Liver (tissue), 9 donors: Measurements from ENCODE around the gene IFRD2. TPM values are rescaled to one million over a fixed set of nuclear protein-coding genes. Genes with fewer than 3 reads are reported as not detected.

ENCODE experiments used
- DNase-seq: peaks from one replicate; pipeline ENCODE4 v3.0.0-alpha.2; 2017; ENCODE audit warnings: low spot score
- H3K27ac ChIP-seq, 2 donors: one replicate each; pipeline ENCODE4 v1.7.0; 2013; ENCODE audit warnings: inconsistent platforms in 2 of 2, low read length in 2 of 2, control low read depth in 1 of 2, low read depth in 1 of 2, mild to moderate bottlenecking in 1 of 2
- H3K27me3 ChIP-seq, 4 donors: one replicate each; pipeline versions ENCODE4 v1.6.1 to v1.7.0; 2013; ENCODE audit warnings: low read length in 3 of 4, inconsistent platforms in 1 of 4, mild to moderate bottlenecking in 1 of 4, moderate library complexity in 1 of 4; ENCODE audit not compliant: control insufficient read depth in 4 of 4, insufficient read depth in 4 of 4
- H3K36me3 ChIP-seq, 4 donors: one replicate each; pipeline versions ENCODE4 v1.6.1 to v1.7.0; 2013; ENCODE audit warnings: low read length in 3 of 4, mild to moderate bottlenecking in 3 of 4, low read depth in 1 of 4, moderate library complexity in 1 of 4; ENCODE audit not compliant: control insufficient read depth in 4 of 4, insufficient read depth in 3 of 4
- H3K4me1 ChIP-seq, 4 donors: one replicate each; pipeline versions ENCODE4 v1.6.1 to v1.7.0; 2013; ENCODE audit warnings: low read length in 3 of 4, mild to moderate bottlenecking in 3 of 4, moderate library complexity in 1 of 4; ENCODE audit not compliant: control insufficient read depth in 4 of 4, insufficient read depth in 4 of 4
- H3K4me3 ChIP-seq, 3 donors: one replicate each; pipeline versions ENCODE4 v1.6.1 to v1.7.0; 2013; ENCODE audit warnings: low read length in 3 of 3, control low read depth in 1 of 3, low read depth in 1 of 3, mild to moderate bottlenecking in 1 of 3
- H3K9ac ChIP-seq, 2 donors: one replicate each; pipeline ENCODE4 v1.7.0; 2013; ENCODE audit warnings: low read length in 2 of 2, mild to moderate bottlenecking in 2 of 2, moderate library complexity in 2 of 2, control low read depth in 1 of 2, low read depth in 1 of 2
- H3K9me3 ChIP-seq, 4 donors: one replicate each; pipeline versions ENCODE4 v1.6.1 to v1.7.0; 2013; ENCODE audit warnings: low read length in 3 of 4; ENCODE audit not compliant: control insufficient read depth in 4 of 4
- ATF3 ChIP-seq: IDR thresholded peaks from 2 replicates; pipeline ENCODE4 v1.6.1; 2016; ENCODE audit warnings: antibody characterized with exemption
- EGR1 ChIP-seq, 2 donors: IDR thresholded peaks; 2 replicates each; pipeline ENCODE4 v1.6.1; 2016 to 2018; ENCODE audit warnings: antibody characterized with exemption in 2 of 2, low read depth in 2 of 2
- FOXA1 ChIP-seq: IDR thresholded peaks from 2 replicates; pipeline ENCODE4 v1.6.1; 2016; ENCODE audit warnings: antibody characterized with exemption
- FOXA2 ChIP-seq: IDR thresholded peaks from 2 replicates; pipeline ENCODE4 v1.6.1; 2016; ENCODE audit warnings: antibody characterized with exemption
- HNF4G ChIP-seq: IDR thresholded peaks from 2 replicates; pipeline ENCODE4 v1.6.1; 2016; ENCODE audit warnings: antibody characterized with exemption
- JUND ChIP-seq, 2 donors: IDR thresholded peaks; 2 replicates each; pipeline ENCODE4 v1.6.1; 2016; ENCODE audit warnings: antibody characterized with exemption in 2 of 2
- MAX ChIP-seq: IDR thresholded peaks from 2 replicates; pipeline ENCODE4 v1.6.1; 2016; ENCODE audit warnings: antibody characterized with exemption
- NR2F2 ChIP-seq: IDR thresholded peaks from 2 replicates; pipeline ENCODE4 v1.6.1; 2016; ENCODE audit warnings: antibody characterized with exemption
- RAD21 ChIP-seq, 2 donors: IDR thresholded peaks; 2 replicates each; pipeline ENCODE4 v1.6.1; 2016; ENCODE audit warnings: antibody characterized with exemption in 2 of 2, mild to moderate bottlenecking in 2 of 2
- REST ChIP-seq: IDR thresholded peaks from 2 replicates; pipeline ENCODE4 v1.6.1; 2016; ENCODE audit warnings: antibody characterized with exemption, mild to moderate bottlenecking
- RXRA ChIP-seq, 2 donors: IDR thresholded peaks; 2 replicates each; pipeline ENCODE4 v1.6.1; 2017 to 2018; ENCODE audit warnings: antibody characterized with exemption in 2 of 2, mild to moderate bottlenecking in 1 of 2
- TAF1 ChIP-seq: conservative IDR thresholded peaks from 2 replicates; pipeline ENCODE4 v1.6.1; 2016; ENCODE audit warnings: antibody characterized with exemption, mild to moderate bottlenecking
- YY1 ChIP-seq: IDR thresholded peaks from 2 replicates; pipeline ENCODE4 v1.6.1; 2016; ENCODE audit warnings: antibody characterized with exemption, mild to moderate bottlenecking
- WGBS: extraction: QIAGEN DNeasy Blood & Tissue Kit; methylation state at CpG from one replicate; pipeline ENCODE4 v1.1.7; 2013; 5-methylcytosine and 5-hydroxymethylcytosine counted together
- polyA plus RNA-seq, 2 donors: library from polyadenylated mRNA; stranded (reverse) in 1 of 2; unstranded in 1 of 2; fragments of 200-250 nt in 1 of 2; fragments of >200 nt in 1 of 2; fragmentation: Nextera tagmentation in 1 of 2; extraction: Ambion mirVana in 1 of 2; gene quantifications; one replicate each; pipeline versions ENCODE4 v1.2.1 to v1.2.3, GENCODE V29; 2013 to 2015
- total RNA-seq, 2 donors: library from RNA; depleted of rRNA; stranded (reverse); fragments of >200 nt; gene quantifications; one replicate each; pipeline ENCODE4 v1.2.3, GENCODE V29; 2014
- donor health status: healthy.
- donor health status: healthy.
- donor health status: healthy.
- donor health status: healthy.
- donor health status: healthy.

The IFRD2 gene
- total and polyA plus RNA-seq, 4 donors: 55.7 to 91.2 (median 63.2) TPM

- 70% methylated on average over 7 of the region's 7 CpGs for WGBS
- no peak for TF ChIP-seq TAF1
- TF ChIP-seq EGR1 (IDR thresholded peaks at IDR 0.05; ENCODE audit: low read depth in 2 of 2): no peak
- Histone ChIP-seq H3K36me3 (no peaks in the 10 kb centered on the region), H3K27me3 (no peaks in the 10 kb centered on the region), H3K27ac (peak overlapping the region; percentile 83 to 87), H3K9ac (no peak overlapping the region), H3K4me3 (no peak overlapping the region), H3K4me1 (peaks cover 19 to 91% (median 72%) of the 10 kb centered on the region in 4 donors), H3K9me3 (no peaks in the 10 kb centered on the region)
- DNase-seq: no peak
Measured at GRCh38 chr3:50241713-50242380, 50.4 kb downstream of the IFRD2 start.

- Histone ChIP-seq H3K36me3 (no peaks in the 10 kb centered on the region), H3K9me3 (no peaks in the 10 kb centered on the region), H3K27ac (peak overlapping the region; percentile 83 to 87), H3K27me3 (no peaks in the 10 kb centered on the region), H3K4me1 (peaks cover 19 to 89% (median 67%) of the 10 kb centered on the region in 4 donors), H3K9ac (no peak overlapping the region), H3K4me3 (no peak overlapping the region)
- DNase-seq: no peak
- TF ChIP-seq RXRA (IDR thresholded peaks at IDR 0.05) (no peak), FOXA1 (no peak), EGR1 (IDR thresholded peaks at IDR 0.05; ENCODE audit: low read depth in 2 of 2) (no peak), FOXA2 (no peak), ATF3 (no peak), RAD21 (IDR thresholded peaks at IDR 0.05) (no peak), REST (no peak), NR2F2 (no peak), JUND (IDR thresholded peaks at IDR 0.05) (no peak), YY1 (no peak), HNF4G (no peak)
- 80% methylated on average over 4 of the region's 4 CpGs for WGBS
Measured at GRCh38 chr3:50241163-50241562, 51.1 kb downstream of the IFRD2 start.

GRCh38 chr3:50239649-50240048, 52.6 kb downstream of the IFRD2 start:
- Histone ChIP-seq H3K4me3 (no peak overlapping the region), H3K27me3 (no peaks in the 10 kb centered on the region), H3K36me3 (no peaks in the 10 kb centered on the region), H3K9me3 (no peaks in the 10 kb centered on the region), H3K9ac (peak overlapping the region in 1 of 2 donors; percentile 42), H3K27ac (peak overlapping the region; percentile 22 to 91), H3K4me1 (peaks cover 18 to 76% (median 57%) of the 10 kb centered on the region in 4 donors)
- 79% methylated on average over 4 of the region's 4 CpGs for WGBS
- DNase-seq: no peak
- TF ChIP-seq MAX: no peak
